ENCODE data around the gene RHOH.

DNA sequence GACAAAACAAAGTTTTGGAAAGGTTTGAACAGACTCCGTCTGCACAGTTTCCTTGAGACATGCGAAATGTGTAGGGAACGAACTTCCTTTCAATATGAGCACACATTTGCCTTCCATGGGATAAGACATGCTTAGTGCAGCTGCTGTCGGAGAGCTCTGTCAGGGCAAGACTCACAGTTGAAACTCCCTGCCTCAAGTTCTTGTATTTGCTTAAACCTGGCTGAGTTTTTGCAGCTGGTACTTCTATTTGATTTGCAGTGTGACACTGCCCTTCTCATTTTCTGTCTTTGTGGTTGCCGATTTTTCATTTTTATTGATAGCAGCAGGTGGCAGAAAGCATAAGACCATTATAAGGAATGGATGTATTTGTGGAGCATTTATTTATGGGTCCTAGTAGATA, 18.2 kb upstream of the RHOH start:
- TF ChIP-seq EZH2 (IDR thresholded peaks at IDR 0.05; ENCODE audit: borderline replicate concordance, low read depth, low read length, poor library complexity, severe bottlenecking), result no peak
- TF ChIP-seq, protein P1, sequence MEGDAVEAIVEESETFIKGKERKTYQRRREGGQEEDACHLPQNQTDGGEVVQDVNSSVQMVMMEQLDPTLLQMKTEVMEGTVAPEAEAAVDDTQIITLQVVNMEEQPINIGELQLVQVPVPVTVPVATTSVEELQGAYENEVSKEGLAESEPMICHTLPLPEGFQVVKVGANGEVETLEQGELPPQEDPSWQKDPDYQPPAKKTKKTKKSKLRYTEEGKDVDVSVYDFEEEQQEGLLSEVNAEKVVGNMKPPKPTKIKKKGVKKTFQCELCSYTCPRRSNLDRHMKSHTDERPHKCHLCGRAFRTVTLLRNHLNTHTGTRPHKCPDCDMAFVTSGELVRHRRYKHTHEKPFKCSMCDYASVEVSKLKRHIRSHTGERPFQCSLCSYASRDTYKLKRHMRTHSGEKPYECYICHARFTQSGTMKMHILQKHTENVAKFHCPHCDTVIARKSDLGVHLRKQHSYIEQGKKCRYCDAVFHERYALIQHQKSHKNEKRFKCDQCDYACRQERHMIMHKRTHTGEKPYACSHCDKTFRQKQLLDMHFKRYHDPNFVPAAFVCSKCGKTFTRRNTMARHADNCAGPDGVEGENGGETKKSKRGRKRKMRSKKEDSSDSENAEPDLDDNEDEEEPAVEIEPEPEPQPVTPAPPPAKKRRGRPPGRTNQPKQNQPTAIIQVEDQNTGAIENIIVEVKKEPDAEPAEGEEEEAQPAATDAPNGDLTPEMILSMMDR (conservative IDR thresholded peaks at IDR 0.05; ENCODE audit: low read depth, low read length), result no peak

Data from A673 (cell line).